IMR-90 (cell line): ENCODE data around the gene TMEM14B.

ENCODE experiments used
- CEBPB ChIP-seq: IDR thresholded peaks from 2 replicates; pipeline ENCODE4 v1.6.1; 2012; ENCODE audit warnings: low read depth, low read length, improper control_type of control experiment
- FOS ChIP-seq: fragments of 150-350 bp; IDR thresholded peaks from 2 replicates; pipeline ENCODE4 v1.6.1; 2016; ENCODE audit warnings: low read depth, low read length
- MAFK ChIP-seq: IDR thresholded peaks from 2 replicates; pipeline ENCODE4 v1.6.1; 2012; ENCODE audit warnings: low read depth, low read length, improper control_type of control experiment
- MAZ ChIP-seq: IDR thresholded peaks from 2 replicates; pipeline ENCODE4 v1.6.1; 2012; ENCODE audit warnings: low read depth, mild to moderate bottlenecking, low read length, improper control_type of control experiment, moderate library complexity, borderline replicate concordance
- MXI1 ChIP-seq: IDR thresholded peaks from 2 replicates; pipeline ENCODE4 v1.6.1; 2012; ENCODE audit warnings: low read depth, mild to moderate bottlenecking, low read length, moderate library complexity, borderline replicate concordance
- POLR2A ChIP-seq: IDR thresholded peaks from 2 replicates; pipeline ENCODE4 v1.6.1; 2012; ENCODE audit warnings: mild to moderate bottlenecking, low read depth, low read length
- RAD21 ChIP-seq: IDR thresholded peaks from 2 replicates; pipeline ENCODE4 v1.6.1; 2012; ENCODE audit warnings: low read length, improper control_type of control experiment
- RCOR1 ChIP-seq: IDR thresholded peaks from 2 replicates; pipeline ENCODE4 v1.6.1; 2012; ENCODE audit warnings: mild to moderate bottlenecking, low read length, improper control_type of control experiment; ENCODE audit not compliant: insufficient replicate concordance
- RFX5 ChIP-seq: IDR thresholded peaks from 2 replicates; pipeline ENCODE4 v1.8.0; 2012; ENCODE audit warnings: low read depth, mild to moderate bottlenecking, low read length, moderate library complexity
- TF ChIP-seq, protein P1 (sequence below): conservative IDR thresholded peaks from 2 replicates; pipeline ENCODE4 v1.5.1; 2012; ENCODE audit warnings: mild to moderate bottlenecking, low read depth, low read length, improper control_type of control experiment
- TF ChIP-seq, protein P2 (sequence below): fragments of 150-350 bp; IDR thresholded peaks from 2 replicates; pipeline ENCODE4 v1.6.1; 2016; ENCODE audit warnings: low read depth, mild to moderate bottlenecking, low read length, moderate library complexity, borderline replicate concordance

DNA sequence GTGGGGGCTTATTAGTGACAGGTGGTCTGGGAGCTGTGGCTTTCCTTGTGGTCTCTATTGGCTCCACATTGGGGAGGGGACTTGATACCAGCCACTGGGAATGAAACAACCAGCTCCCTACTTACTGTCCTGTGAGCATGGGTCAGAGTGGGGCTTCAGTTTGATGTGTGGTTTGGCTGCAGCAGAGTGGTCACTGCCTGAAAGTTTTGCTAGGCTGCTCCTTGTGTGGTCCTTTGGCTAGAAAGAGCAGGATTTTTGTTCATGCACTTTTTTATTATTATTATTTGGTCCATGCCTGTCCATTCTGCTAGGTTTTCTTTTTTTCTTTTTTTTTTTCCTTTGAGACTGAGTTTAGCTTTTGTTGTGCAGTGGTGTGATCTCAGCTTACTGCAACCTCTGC, 7.5 kb upstream of the TMEM14B start:
- TF ChIP-seq POLR2A: no peak
- TF ChIP-seq, protein P1, sequence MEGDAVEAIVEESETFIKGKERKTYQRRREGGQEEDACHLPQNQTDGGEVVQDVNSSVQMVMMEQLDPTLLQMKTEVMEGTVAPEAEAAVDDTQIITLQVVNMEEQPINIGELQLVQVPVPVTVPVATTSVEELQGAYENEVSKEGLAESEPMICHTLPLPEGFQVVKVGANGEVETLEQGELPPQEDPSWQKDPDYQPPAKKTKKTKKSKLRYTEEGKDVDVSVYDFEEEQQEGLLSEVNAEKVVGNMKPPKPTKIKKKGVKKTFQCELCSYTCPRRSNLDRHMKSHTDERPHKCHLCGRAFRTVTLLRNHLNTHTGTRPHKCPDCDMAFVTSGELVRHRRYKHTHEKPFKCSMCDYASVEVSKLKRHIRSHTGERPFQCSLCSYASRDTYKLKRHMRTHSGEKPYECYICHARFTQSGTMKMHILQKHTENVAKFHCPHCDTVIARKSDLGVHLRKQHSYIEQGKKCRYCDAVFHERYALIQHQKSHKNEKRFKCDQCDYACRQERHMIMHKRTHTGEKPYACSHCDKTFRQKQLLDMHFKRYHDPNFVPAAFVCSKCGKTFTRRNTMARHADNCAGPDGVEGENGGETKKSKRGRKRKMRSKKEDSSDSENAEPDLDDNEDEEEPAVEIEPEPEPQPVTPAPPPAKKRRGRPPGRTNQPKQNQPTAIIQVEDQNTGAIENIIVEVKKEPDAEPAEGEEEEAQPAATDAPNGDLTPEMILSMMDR: no peak
- no peak for TF ChIP-seq MAFK
- TF ChIP-seq RFX5: no peak
- no peak for TF ChIP-seq RAD21
- TF ChIP-seq, protein P2, sequence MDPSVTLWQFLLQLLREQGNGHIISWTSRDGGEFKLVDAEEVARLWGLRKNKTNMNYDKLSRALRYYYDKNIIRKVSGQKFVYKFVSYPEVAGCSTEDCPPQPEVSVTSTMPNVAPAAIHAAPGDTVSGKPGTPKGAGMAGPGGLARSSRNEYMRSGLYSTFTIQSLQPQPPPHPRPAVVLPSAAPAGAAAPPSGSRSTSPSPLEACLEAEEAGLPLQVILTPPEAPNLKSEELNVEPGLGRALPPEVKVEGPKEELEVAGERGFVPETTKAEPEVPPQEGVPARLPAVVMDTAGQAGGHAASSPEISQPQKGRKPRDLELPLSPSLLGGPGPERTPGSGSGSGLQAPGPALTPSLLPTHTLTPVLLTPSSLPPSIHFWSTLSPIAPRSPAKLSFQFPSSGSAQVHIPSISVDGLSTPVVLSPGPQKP: no peak
- TF ChIP-seq MAZ: no peak
- no peak for TF ChIP-seq FOS
- TF ChIP-seq CEBPB: no peak
- no peak for TF ChIP-seq RCOR1
- no peak for TF ChIP-seq MXI1
